ENCODE measurements around the gene RBM20.
"Not testable (repeated sequence)": the region's sequence is repeated elsewhere in the genome, so short reads cannot be mapped to it uniquely, and the experiment has no call there.

The RBM20 gene

DNA sequence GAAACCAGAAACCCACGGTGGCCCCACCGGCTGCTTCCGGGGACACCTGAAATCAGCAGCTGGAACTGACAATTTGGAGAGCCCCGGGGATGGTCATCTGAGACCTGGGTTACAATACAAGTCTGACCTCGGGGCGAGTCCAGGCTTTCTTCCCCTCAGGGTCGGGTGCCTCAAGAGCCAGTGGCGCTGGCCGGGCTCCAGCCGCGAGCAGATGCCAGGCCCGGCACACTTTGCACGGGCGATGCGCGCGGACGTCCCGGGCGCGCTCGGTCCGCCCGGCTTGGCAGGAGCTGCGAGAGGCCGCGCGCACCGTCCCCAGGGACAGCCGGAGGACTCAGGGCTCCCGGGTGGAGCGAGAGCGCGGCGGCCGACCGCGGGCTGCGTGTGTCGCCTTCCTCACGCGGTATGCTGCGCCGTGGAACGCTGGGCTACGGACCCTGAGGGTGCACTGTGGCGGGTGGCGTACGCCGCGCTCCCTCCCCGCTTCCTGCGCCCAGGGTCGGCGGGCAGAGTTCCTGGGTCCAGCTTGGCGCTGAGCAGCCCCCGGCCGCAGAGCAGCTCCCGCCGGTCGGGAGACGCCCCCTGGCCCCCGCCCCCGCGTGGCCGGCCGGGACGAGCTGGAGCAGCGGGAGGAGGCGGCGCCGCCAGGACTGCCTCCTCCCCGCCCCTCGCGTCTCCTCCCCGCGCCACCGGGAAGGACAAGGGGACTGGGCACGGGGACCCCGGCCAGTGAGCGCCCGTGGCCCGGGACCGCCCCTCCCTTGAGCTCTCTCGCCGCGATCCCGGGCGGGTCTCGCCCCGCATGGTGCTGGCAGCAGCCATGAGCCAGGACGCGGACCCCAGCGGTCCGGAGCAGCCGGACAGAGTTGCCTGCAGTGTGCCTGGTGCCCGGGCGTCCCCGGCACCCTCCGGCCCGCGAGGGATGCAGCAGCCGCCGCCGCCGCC, at the start of gene RBM20:
Gene RBM20 (plus strand): TSS at position 684 of the 945 bp plus-strand sequence. CDS start 119 bp downstream, at position 803.
- DNase-seq, result peak; percentile 89

DNA sequence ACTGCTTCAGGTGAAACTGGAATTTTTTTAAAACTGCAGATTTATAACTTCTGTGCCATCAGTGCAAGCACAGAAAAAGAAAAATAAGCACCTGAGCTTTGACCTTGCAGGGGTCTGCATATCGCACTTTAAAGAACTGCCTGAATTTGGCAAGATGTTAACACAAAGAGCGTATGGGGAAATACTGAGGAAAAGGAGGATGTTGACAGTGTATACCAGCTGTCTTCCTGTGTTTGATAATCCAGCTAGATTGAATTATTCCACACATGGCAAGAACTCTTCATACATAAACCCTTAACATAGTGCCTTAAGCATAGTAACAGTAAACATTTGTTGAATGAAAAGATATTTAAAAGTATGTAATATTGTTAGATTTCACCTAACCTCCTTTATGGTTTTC, 46.7 kb upstream of the RBM20 start:
- DNase-seq, result no peak

DNA sequence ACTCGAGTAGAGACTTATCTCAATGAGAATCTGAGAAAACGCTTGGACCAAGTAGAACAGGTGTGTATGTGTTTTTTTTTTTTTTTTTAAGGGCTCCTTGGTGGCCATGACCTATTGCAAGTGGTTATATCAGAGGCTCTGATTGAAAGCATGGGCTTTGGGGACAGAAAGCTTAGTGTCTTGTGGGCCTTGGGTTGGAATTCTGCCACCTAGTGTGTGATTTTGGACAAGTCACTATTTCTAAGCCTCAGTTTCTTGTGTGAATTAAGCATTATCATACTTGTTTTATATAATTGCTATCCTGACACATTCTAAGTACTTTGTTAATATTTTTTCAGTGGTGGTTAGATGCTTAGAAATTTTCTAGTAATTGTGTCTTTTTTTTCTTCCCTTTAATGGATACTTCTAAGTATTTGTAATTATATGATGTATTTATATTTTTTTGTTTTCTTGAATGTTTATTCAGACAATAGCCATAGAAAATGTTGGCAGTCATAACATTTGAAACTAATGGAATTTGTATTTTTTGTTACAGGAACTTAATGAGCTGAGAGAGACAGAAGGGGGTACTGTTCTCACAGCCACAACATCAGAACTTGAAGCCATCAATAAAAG, 43.5 kb upstream of the RBM20 start:
- DNase-seq, result peak; percentile 90

DNA sequence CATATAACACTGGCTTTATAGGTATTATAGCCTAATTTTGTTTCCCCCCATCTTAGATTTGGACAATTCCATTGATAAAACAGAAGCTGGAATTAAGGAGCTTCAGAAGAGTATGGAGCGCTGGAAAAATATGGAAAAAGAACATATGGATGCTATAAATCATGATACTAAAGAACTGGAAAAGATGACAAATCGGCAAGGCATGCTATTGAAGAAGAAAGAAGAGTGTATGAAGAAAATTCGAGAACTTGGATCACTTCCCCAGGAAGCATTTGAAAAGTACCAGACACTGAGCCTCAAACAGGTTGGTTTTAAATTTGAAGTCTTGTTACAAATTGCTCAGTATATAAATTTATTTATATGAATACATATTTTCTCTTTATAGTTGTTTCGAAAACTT, 42.6 kb upstream of the RBM20 start:
- DNase-seq, result no peak

DNA sequence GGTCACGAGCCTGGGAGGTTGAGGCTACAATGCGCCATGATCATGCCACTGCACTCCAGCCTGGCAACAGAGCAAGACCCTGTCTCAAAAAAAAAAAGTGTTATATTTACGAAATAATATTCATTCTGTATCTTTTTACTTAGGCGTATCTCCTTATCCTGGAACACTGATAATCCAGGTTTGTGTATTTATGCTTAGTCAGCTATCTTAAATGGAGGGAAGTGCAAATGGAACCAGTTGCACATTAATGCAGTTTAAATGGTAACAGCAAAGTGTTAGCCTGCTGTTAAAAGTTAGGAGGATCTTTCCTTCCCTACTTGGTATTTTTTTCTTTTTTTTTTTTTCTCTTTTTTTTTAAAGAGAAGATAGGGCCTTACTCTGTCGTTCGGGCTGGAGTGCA, 36.0 kb upstream of the RBM20 start:
- no peak for DNase-seq

DNA sequence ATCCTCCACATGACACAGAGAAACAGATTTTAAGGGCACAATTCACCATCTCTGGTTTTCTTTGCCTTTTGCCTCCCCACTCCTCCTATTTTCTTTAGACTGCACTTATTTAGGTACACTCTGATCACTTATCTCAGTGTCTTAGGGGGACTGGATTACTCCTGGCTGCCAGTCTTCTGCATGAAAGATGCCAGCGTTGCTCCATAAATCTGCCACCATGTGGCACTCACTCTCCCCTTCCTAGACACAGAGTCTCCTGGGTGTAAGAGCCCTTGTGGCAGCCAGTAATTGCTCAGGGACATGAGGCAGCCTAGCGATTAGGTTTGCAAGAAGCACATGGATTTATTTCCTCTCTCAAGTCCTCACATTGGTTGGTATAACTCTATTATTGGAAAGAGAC, 34.5 kb upstream of the RBM20 start:
- DNase-seq, result peak; percentile 76

DNA sequence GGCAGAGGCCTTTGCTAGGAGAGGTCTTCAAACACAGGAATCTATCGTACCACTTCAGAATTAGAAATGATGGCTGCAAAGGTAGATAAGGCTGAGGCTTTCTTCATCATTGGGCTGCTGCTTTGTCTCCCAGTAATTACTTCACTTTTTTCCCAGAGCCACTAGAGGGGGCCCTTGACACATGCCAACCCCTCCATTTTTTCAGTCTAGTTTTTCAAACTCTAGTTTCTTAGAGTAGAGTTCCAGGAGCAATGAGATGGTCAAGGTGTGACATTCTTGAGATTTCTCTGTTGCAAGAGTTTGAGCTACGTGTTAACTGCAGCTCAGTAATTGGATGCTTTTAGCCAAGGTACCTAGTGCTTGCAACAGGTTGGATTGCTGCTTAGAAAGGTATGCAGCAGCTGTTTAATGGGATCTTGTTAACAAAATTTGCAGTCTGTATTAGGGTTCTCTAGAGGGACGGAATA, 33.8 kb upstream of the RBM20 start:
- DNase-seq, result peak; percentile 79

DNA sequence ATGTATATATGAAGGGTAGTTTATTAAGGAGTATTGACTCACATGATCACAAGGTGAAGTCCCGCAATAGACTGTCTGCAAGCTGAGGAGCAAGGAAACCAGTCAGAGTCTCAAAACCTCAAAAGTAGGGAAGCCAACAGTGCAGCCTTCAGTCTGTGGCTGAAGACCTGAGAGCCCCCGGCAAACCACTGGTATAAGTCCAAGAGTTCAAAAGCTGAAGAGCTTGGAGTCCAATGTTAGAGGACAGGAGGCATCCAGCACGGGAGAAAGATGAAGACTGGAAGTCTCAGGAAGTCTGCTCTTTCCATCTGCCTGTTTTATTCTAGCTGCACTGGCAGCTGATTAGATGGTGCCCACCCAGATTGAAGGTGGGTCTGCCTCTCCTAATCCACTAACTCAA, 33.4 kb upstream of the RBM20 start:
- not testable (repeated sequence) for DNase-seq

DNA sequence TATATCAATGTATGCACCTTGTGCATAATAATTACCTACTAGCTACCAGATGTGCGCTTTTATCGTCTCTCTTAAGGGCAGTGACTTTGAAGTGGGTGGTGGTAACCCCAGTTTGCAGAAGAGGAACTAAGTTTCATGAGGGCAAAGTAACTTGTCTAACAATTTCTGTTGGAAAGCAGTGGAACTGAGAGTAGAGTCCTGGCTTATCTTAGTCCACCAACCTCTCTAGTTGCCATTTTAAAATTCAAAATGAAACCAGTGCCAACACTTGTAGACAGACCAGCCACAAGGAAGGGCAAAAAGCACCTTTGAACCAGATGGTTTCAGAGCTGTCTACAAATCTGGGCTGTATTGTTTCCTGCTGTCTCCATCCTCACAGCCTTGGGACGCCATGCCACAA, 32.0 kb upstream of the RBM20 start:
- no peak for DNase-seq

DNA sequence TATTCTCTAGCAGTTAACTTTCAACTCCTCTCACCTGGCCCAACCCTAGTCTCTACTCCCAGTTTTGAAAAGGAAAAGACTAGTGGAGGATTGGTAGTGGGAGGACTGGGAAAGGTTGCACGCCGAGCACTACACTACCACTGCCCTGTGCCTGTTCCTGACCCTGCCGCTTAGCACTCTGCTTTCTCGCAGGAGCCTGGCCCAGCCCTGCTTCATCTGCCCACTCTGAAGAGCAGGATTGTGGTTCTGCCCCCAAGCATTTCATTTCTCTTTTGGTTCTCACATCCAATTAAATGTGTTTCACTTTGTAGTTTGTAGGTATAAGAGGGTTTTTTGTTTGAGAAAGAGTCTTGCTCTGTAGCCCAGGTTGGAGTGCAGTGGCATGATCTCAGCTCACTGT, 31.5 kb upstream of the RBM20 start:
- no peak for DNase-seq

DNA sequence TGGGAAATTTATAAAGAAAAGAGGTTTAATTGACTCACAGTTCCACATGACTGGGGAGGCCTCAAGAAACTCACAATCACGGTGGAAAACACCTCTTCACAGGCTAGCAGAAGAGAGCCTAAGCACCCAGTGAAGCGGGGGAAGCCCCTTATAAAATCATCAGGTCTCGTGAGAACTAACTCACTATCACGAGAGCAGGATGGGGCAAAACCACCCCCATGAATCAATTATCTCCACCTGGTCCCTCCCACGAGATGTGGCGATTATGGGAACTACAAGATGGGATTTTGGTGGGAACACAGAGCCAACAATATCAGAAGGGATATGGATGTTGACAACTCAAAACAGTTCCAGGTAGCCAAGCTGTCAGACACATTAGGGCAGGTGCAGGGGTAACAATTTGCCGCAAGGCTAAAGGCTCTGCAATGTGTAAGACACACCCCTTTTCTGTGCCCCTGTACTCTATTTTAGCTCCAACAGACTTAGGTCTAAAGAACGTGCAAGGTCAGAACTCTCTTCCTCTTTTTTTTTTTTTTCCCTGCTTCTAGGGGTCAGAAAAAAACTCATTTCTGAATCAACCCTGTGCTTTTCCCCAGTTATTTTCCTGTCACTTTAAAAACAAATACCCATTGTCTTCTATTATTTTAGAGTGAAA, 30.7 kb upstream of the RBM20 start:
- DNase-seq, result no peak

DNA sequence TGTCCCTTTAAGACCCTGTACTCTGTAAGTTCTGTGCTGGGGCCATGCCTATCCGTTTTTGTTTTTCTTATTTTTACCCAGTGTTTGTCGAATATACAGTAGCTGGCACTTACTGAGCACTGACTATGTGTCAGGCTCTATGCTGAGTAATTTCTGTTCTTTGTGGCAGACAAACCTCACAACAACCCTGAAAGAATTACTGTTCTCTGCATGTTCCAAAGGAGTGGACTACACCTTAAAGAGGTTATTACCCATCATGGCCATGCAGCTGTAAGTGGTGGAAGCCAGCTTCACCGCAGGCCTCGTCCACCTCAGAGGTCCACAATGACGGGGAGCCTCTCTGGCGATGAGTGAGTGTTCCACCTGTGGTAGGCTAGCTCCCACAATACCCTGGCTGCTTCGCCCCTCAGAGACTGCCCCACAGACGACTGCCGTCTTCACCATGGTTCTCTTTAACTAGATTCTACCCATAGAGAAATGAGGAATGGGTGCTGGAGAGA, 30.1 kb upstream of the RBM20 start:
- no peak for DNase-seq

DNA sequence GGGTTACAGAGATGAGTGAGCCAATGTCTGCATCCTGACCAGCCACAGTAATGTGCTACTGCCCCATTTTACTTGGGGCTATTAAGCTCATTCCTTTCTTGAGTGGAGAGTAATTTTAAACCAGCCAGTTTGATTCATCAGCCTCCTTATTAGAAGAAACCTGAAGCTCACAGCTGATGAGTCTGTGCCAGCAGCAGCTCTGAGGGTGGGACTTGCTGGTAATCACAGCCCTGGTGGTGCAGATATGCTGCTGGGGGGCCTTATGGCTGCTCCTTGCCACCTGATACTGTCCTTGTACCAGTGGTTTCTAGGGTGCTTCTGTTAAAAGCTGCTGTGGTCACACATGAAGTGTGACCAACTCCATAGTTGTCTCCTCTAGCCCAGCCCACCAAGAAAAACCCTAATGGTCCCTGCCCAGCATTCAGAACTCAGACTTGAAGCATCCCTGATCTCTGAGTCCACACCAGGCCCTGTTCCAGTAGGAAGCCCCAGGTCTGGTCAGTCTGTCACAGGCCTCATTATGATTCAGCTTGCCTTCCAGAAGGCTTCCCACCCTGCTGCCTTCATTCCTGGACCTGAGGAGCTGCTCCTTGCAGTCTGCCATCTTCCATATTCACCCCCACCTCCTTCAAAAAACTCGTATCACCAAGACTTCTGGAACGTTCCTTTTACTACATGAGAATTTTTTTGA, 28.9 kb upstream of the RBM20 start:
- no peak for DNase-seq

DNA sequence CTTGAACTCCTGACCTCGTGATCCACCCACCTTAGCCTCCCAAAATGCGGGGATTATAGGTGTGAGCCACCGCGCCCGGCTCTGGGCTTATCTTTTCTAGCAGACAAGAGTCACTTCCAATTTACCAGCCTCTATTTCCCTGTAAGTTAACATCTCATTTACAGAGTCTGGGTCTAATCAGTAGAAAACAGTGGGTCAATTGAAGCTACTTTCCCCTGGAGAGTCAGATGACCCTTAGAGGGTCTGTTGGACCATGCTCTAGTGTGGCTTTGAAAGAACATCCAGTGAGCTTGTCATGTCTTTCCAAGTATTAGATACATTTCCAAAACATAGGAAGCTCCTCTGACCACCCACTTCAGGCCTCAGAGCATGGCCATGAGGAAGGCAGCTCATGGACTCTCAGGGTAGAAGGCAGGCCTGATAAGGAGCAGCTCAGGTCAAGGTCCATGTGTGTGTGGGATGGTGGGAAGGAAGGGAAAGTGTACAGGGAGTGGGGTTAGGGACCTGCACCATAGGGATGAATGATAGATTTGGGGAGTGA, 27.6 kb upstream of the RBM20 start:
- DNase-seq, result no peak

DNA sequence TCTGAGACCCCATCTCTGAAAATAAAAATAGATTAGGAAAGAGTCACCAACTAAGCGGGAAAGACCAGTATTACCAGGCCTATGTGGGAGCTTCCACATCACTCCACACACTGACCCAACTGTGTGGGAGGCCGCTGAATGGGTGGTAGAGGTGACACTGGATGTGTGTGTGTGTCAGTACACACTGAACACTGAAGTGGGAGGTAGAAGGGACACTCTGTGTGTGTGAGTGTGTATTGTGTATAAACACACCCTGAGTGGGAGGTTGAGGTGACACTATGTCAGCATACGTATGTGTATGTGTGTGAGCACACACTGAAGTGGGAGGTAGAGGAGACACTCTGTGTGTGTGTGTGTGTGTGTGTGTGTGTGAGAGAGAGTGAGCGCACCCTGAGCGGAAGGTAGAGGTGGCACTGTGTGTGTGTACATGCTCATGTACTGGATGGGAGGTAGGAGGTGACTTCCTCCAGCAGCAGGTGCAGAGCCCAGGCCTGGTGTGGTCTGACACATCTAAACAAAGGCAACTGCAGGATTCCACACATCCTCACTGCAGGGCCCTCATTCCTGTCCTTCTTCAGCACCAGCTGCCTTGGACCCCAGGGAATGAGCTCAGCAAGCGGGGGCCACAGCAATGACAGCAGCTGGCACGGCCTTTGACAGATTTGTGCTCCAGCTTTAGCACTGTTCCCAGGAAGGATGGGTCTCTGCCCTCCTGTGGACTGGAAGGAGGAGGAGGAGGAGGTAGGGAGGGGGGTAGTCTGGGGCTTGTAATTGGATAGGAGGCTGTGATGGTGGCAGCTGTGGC, 26.5 kb upstream of the RBM20 start:
- peak; percentile 93 for DNase-seq

DNA sequence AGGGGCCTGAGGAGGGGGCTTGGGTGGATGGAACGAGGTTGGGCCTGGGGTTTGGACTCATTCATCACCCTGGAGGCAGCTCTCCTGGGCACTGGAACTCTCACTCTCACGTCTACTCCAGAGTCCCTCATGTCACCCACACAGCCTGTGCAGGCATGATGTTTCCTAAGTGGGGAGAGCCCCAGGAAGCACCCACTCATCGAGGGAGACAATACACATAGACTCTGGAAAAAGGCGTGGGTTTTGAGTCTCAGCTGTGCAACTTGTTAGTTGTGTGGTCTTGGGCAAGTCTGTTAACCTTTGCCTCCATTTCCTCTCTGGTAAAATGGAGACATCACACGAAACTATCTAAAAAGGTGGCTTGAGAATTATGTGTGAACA, 25.9 kb upstream of the RBM20 start:
- no peak for DNase-seq

DNA sequence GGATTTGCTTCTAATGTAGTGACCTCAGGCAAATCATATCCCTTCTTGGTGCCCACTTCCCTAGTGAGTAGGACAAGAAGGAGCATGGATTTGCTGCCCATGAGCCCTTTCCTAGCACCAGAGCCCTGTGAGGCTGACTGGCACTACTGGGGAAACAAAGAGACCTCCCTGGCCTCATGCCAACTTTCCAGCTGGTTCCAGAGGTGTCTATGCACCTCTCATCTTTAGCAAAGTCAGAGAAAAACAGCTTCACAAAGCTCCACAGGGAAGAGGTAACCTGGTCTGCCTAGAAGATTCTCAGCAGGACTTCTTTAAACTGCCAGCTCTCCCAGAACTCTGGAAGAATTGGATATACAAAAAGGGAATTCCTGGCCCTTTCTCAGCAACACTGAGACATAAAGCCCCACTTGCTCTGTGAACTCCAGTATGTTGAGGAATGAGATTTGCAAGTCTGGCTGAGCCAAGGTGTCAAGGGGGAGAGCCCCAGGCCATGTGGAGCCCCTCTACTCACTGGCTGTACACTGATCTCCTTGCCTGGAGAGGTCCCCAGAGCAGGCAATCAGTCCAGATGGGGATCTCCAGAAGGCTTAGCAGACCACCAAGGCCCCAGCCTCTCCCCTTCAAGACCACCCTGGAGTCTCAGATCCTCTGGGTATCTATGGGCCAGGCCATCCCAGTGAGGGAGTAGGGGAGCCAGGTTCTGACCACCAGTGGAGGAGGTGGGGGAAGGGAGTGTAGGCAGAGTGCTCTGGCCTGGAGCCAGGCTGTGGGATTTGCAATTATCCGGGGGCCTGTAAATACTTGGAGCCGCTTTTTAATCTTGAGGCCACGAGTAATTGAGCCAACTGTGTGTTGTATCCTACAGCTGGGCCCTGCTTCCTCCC, 24.4 kb upstream of the RBM20 start:
- no peak for DNase-seq

DNA sequence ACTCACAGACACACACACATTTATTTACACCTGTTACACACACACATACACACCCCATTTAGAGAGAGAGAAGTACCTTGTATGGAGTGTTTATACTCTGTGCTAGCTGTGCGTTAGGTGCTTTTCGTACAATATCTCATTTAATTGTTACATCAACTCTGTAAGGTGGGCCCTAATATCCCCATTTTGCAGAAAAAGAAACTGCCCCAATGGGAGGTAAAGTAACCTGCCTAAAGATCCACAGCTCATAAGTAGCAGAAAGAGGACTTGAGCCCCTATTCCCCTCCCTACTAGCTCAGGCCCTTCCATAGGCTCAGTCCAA, 23.8 kb upstream of the RBM20 start:
- DNase-seq, result no peak

DNA sequence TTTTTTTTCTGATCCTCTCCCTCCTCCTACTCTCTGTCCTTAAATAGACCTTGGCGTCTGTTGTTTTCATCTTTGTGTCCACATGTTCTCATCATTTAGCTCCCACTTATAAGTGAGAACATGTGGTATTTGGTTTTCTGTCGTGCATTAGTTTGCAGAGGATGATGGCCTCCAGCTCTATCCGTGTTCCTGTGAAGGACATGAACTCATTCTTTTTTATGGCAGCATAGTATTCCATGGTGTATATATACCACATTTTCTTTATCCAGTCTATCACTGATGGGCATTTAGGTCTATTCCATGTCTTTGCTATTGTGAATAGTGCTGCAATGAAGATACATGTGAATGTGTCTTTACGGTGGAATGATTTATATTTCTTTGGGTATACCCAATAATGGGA, 20.8 kb upstream of the RBM20 start:
- not testable (repeated sequence) for DNase-seq

DNA sequence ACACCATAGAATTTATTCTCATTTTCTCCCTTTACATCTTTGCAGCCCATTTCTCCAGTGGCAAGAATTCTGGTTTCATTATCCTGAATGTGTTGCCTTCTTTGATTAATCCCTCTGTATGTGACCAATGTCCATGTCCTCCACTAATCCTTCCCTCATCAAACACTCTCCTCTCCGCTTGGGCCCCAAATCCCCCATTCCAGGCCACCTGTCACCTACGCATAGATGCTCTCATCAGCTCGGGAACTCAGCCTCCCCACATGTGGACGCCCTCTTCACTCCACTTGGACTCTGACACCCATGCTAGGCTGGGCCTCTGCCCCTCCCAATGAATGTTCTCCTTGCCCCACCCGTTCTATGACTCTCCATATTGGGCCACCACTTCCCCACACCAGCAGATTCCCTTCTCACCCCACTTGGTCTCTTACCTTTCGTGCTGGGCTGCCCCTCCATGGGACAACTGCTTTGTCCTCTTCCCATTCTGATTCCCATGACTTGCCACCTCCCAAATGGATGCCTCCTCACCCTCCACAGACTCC, 18.7 kb upstream of the RBM20 start:
- no peak for DNase-seq

Data from DMS53 (cell line).